ENCODE data around the gene PRPF8.
"Not testable (repeated sequence)": the region's sequence is repeated elsewhere in the genome, so short reads cannot be mapped to it uniquely, and the experiment has no call there.

Gene PRPF8

GRCh38 chr17:1652794-1653193, 31.9 kb downstream of the PRPF8 start:
- peaks cover 15% of the 10 kb centered on the region for H3K4me1 ChIP-seq (ENCODE audit: control insufficient read depth, insufficient read depth, low read length, poor library complexity, severe bottlenecking)
- peaks cover 74% of the 10 kb centered on the region for H3K36me3 ChIP-seq (ENCODE audit: control insufficient read depth, insufficient read depth, low read length)
- H3K9me3 ChIP-seq (ENCODE audit: control insufficient read depth, low read length); DNase-seq; H3K27me3 ChIP-seq (replicated peaks; ENCODE audit: control insufficient read depth, insufficient read depth, low read length, poor library complexity, severe bottlenecking); H3K4me3 ChIP-seq (ENCODE audit: insufficient read depth, low read depth, low read length, poor library complexity, severe bottlenecking); H3K27ac ChIP-seq (ENCODE audit: insufficient read depth, low read length, poor library complexity, severe bottlenecking): not testable (repeated sequence)

GRCh38 chr17:1651559-1651844, 33.2 kb downstream of the PRPF8 start:
- Histone ChIP-seq H3K27ac (ENCODE audit: insufficient read depth, low read length, poor library complexity, severe bottlenecking) (no peak overlapping the region), H3K4me1 (ENCODE audit: control insufficient read depth, insufficient read depth, low read length, poor library complexity, severe bottlenecking) (peaks cover 15% of the 10 kb centered on the region), H3K4me3 (ENCODE audit: insufficient read depth, low read depth, low read length, poor library complexity, severe bottlenecking) (no peak overlapping the region), H3K36me3 (ENCODE audit: control insufficient read depth, insufficient read depth, low read length) (peaks cover 64% of the 10 kb centered on the region), H3K27me3 (replicated peaks; ENCODE audit: control insufficient read depth, insufficient read depth, low read length, poor library complexity, severe bottlenecking) (no peaks in the 10 kb centered on the region), H3K9me3 (ENCODE audit: control insufficient read depth, low read length) (no peaks in the 10 kb centered on the region)
- no peak for DNase-seq

- H3K27ac ChIP-seq (ENCODE audit: insufficient read depth, low read length, poor library complexity, severe bottlenecking): no peak overlapping the region
- H3K36me3 ChIP-seq (ENCODE audit: control insufficient read depth, insufficient read depth, low read length): peaks cover 59% of the 10 kb centered on the region
- no peak for DNase-seq
Measured at GRCh38 chr17:1650731-1651558, 33.7 kb downstream of the PRPF8 start.

GRCh38 chr17:1649844-1650501, 34.7 kb downstream of the PRPF8 start, which contains the start of gene RILP:
Gene RILP (minus strand): TSS chr17:1649866. CDS start chr17:1649804, 62 bp downstream.
- H3K4me1 ChIP-seq (ENCODE audit: control insufficient read depth, insufficient read depth, low read length, poor library complexity, severe bottlenecking): peaks cover 15% of the 10 kb centered on the region

More at GRCh38 chr17:1650731-1651558, 33.7 kb downstream of the PRPF8 start:
- peaks cover 15% of the 10 kb centered on the region for H3K4me1 ChIP-seq (ENCODE audit: control insufficient read depth, insufficient read depth, low read length, poor library complexity, severe bottlenecking)
- no peak overlapping the region for H3K4me3 ChIP-seq (ENCODE audit: insufficient read depth, low read depth, low read length, poor library complexity, severe bottlenecking)
- no peaks in the 10 kb centered on the region for H3K9me3 ChIP-seq (ENCODE audit: control insufficient read depth, low read length)
- H3K27me3 ChIP-seq (replicated peaks; ENCODE audit: control insufficient read depth, insufficient read depth, low read length, poor library complexity, severe bottlenecking): no peaks in the 10 kb centered on the region

GRCh38 chr17:1648963-1649843, 35.5 kb downstream of the PRPF8 start:
- peaks cover 22% of the 10 kb centered on the region for H3K4me1 ChIP-seq (ENCODE audit: control insufficient read depth, insufficient read depth, low read length, poor library complexity, severe bottlenecking)
- peak overlapping the region; percentile 66 for H3K27ac ChIP-seq (ENCODE audit: insufficient read depth, low read length, poor library complexity, severe bottlenecking)

More at GRCh38 chr17:1649844-1650501, 34.7 kb downstream of the PRPF8 start, which contains the start of gene RILP:
- DNase-seq: no peak
- no peaks in the 10 kb centered on the region for H3K27me3 ChIP-seq (replicated peaks; ENCODE audit: control insufficient read depth, insufficient read depth, low read length, poor library complexity, severe bottlenecking)
- peak within 1 kb of the TSS; percentile 68 for H3K4me3 ChIP-seq (ENCODE audit: insufficient read depth, low read depth, low read length, poor library complexity, severe bottlenecking)
- peaks cover 51% of the 10 kb centered on the region for H3K36me3 ChIP-seq (ENCODE audit: control insufficient read depth, insufficient read depth, low read length)
- peak within 1 kb of the TSS; percentile 66 for H3K27ac ChIP-seq (ENCODE audit: insufficient read depth, low read length, poor library complexity, severe bottlenecking)
- H3K9me3 ChIP-seq (ENCODE audit: control insufficient read depth, low read length): no peaks in the 10 kb centered on the region

GRCh38 chr17:1648173-1648962, 36.3 kb downstream of the PRPF8 start:
- Histone ChIP-seq H3K4me1 (ENCODE audit: control insufficient read depth, insufficient read depth, low read length, poor library complexity, severe bottlenecking) (peaks cover 31% of the 10 kb centered on the region), H3K4me3 (ENCODE audit: insufficient read depth, low read depth, low read length, poor library complexity, severe bottlenecking) (peak overlapping the region; percentile 52), H3K27me3 (replicated peaks; ENCODE audit: control insufficient read depth, insufficient read depth, low read length, poor library complexity, severe bottlenecking) (no peaks in the 10 kb centered on the region), H3K9me3 (ENCODE audit: control insufficient read depth, low read length) (no peaks in the 10 kb centered on the region), H3K27ac (ENCODE audit: insufficient read depth, low read length, poor library complexity, severe bottlenecking) (peak overlapping the region; percentile 35), H3K36me3 (ENCODE audit: control insufficient read depth, insufficient read depth, low read length) (peaks cover 35% of the 10 kb centered on the region)
- DNase-seq: no peak

More at GRCh38 chr17:1648963-1649843, 35.5 kb downstream of the PRPF8 start:
- peak overlapping the region; percentile 68 for H3K4me3 ChIP-seq (ENCODE audit: insufficient read depth, low read depth, low read length, poor library complexity, severe bottlenecking)
- H3K36me3 ChIP-seq (ENCODE audit: control insufficient read depth, insufficient read depth, low read length): peaks cover 43% of the 10 kb centered on the region
- H3K27me3 ChIP-seq (replicated peaks; ENCODE audit: control insufficient read depth, insufficient read depth, low read length, poor library complexity, severe bottlenecking): no peaks in the 10 kb centered on the region
- DNase-seq: peak; percentile 89 to 94 (median 92)
- H3K9me3 ChIP-seq (ENCODE audit: control insufficient read depth, low read length): no peaks in the 10 kb centered on the region

GRCh38 chr17:1647802-1648171, 36.9 kb downstream of the PRPF8 start:
- Histone ChIP-seq H3K36me3 (ENCODE audit: control insufficient read depth, insufficient read depth, low read length) (peaks cover 29% of the 10 kb centered on the region), H3K9me3 (ENCODE audit: control insufficient read depth, low read length) (no peaks in the 10 kb centered on the region), H3K4me1 (ENCODE audit: control insufficient read depth, insufficient read depth, low read length, poor library complexity, severe bottlenecking) (peaks cover 31% of the 10 kb centered on the region), H3K4me3 (ENCODE audit: insufficient read depth, low read depth, low read length, poor library complexity, severe bottlenecking) (no peak overlapping the region), H3K27ac (ENCODE audit: insufficient read depth, low read length, poor library complexity, severe bottlenecking) (no peak overlapping the region), H3K27me3 (replicated peaks; ENCODE audit: control insufficient read depth, insufficient read depth, low read length, poor library complexity, severe bottlenecking) (no peaks in the 10 kb centered on the region)
- DNase-seq: no peak

GRCh38 chr17:1646199-1646875, 38.3 kb downstream of the PRPF8 start:
- Histone ChIP-seq H3K4me1 (ENCODE audit: control insufficient read depth, insufficient read depth, low read length, poor library complexity, severe bottlenecking) (peaks cover 31% of the 10 kb centered on the region), H3K9me3 (ENCODE audit: control insufficient read depth, low read length) (no peaks in the 10 kb centered on the region), H3K27me3 (replicated peaks; ENCODE audit: control insufficient read depth, insufficient read depth, low read length, poor library complexity, severe bottlenecking) (no peaks in the 10 kb centered on the region), H3K27ac (ENCODE audit: insufficient read depth, low read length, poor library complexity, severe bottlenecking) (no peak overlapping the region), H3K36me3 (ENCODE audit: control insufficient read depth, insufficient read depth, low read length) (peaks cover 15% of the 10 kb centered on the region), H3K4me3 (ENCODE audit: insufficient read depth, low read depth, low read length, poor library complexity, severe bottlenecking) (no peak overlapping the region)
- no peak for DNase-seq

Measured in effector memory CD4-positive, alpha-beta T cell (primary cell).